GM18517 (cell line): ENCODE data around the gene PSEN1.

ENCODE experiments used
- ATAC-seq: cut with Tn5 transposase; IDR thresholded peaks from one replicate; pipeline ENCODE4 v1.9.1; 2021; ENCODE audit warnings: mild to moderate bottlenecking, moderate library complexity; ENCODE audit not compliant: unreplicated experiment

PSEN1 gene

GRCh38 chr14:73264885-73265720 is 128.8 kb downstream of the PSEN1 start:
- no peak for ATAC-seq

- ATAC-seq = no peak
These were observed 129.4 kb downstream of the PSEN1 start for GRCh38 chr14:73265721-73266046.

DNA sequence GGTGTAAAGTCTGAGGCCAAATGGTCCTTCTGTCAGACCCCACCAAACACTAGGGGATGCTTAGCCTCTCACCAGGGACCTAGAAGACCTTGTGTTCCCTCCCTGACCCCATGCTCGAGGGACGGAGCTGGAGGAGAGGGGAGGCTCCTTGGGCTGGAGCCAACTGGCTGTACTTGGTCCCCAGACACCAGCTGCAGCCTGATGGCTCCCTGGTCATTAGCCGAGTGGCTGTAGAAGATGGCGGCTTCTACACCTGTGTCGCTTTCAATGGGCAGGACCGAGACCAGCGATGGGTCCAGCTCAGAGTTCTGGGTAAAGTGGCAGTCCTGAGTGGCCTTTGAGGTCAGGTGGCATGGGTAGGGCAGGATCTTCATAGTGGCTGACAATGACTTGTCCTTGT is 130.0 kb downstream of the PSEN1 start:
- ATAC-seq = no peak

DNA sequence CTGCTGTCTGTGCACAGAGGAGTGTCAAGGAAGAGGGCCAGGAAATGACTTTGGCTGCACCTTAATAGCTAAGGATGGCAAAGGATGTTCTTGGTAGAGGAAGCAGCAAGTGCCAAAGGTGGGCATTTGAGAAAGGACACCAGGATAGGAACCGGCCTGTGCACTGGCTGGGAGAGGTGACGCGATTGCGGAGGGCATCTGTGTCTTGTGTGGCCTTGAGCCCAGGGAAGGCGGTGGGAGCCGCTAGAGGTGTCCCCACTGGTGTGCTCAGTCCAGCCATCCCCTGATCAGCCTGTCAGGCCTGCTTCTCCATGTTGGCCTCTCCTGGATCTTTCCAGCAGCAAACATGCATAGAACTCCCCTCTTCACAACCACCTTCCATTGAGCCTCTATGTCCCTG is 131.2 kb downstream of the PSEN1 start:
- no peak for ATAC-seq

GRCh38 chr14:73269729-73270531 is 133.6 kb downstream of the PSEN1 start:
- peak; percentile 52 for ATAC-seq

GRCh38 chr14:73272393-73272792 is 136.1 kb downstream of the PSEN1 start:
- no peak for ATAC-seq
